K562 (cell line): Measurements from ENCODE around the gene ZNF665. TPM values are rescaled to one million over a fixed set of nuclear protein-coding genes. Genes with fewer than 3 reads are reported as not detected.
"Not testable (repeated sequence)": the region's sequence is repeated elsewhere in the genome, so short reads cannot be mapped to it uniquely, and the experiment has no call there.

Experiments
- ATAC-seq: fragments of 200-7000 bp; cut with Tn5 transposase; 3 replicates; pipeline ENCODE4 v1.9.1; 2020; ENCODE audit warnings: moderate library complexity
- BruUV-seq: library from RNA; stranded (reverse); fragments of 400-500 nt; replicated peaks from 2 replicates; lab custom pipeline; 2021; lab: Mats Ljungman, UMichigan
- CTCF ChIA-PET: fragments of 300-600 bp; formaldehyde crosslinking; extraction: SDS; loops from one replicate; lab custom pipeline; 2021; ENCODE audit warnings: low intra/inter-chr PET ratio; lab: Yijun Ruan, JAX
- POLR2A ChIA-PET: fragments of 300-600, 350-650 bp; sonication (Branson Sonifier 250); formaldehyde crosslinking; extraction: SDS; loops from one replicate; lab custom pipeline; 2021; ENCODE audit warnings: antibody characterized with exemption, inconsistent platforms; lab: Yijun Ruan, JAX
- DNase-seq, 4 experiments: peaks; one replicate each; pipeline versions ENCODE4 v3.0.0 to v3.0.0-alpha.2; 2011 to 2018; ENCODE audit warnings: low spot score in 3 of 4, mixed read lengths in 3 of 4; ENCODE audit errors: extremely low read depth in 1 of 4
- FAIRE-seq: peaks from 2 replicates; lab custom pipeline; 2011; peaks lifted over from hg19 to GRCh38; lab: Jason Lieb, UNC
- H2AFZ ChIP-seq: 2 replicates; pipeline ENCODE4 v1.6.0; 2011; ENCODE audit warnings: low read depth, low read length, control low read depth, inconsistent platforms
- H3K27ac ChIP-seq: fragments of 200-600 bp; 3 replicates; pipeline ENCODE4 v1.8.0; 2011; ENCODE audit warnings: low read depth, mild to moderate bottlenecking, control low read depth, inconsistent platforms, low read length, moderate library complexity, mixed read lengths; ENCODE audit errors: extremely low read depth
- H3K27me3 ChIP-seq, 2 experiments: fragments of 300-600 bp in 1 of 2; 2 replicates in 1 of 2; 3 replicates in 1 of 2; pipeline versions ENCODE4 v1.6.0 to v1.8.0; 2011; ENCODE audit warnings: inconsistent platforms in 2 of 2, low read length in 2 of 2, mild to moderate bottlenecking in 1 of 2, mixed read lengths in 1 of 2, moderate library complexity in 1 of 2; ENCODE audit not compliant: control insufficient read depth in 2 of 2, insufficient read depth in 2 of 2
- H3K36me3 ChIP-seq: fragments of 300-600 bp; 3 replicates; pipeline ENCODE4 v1.8.0; 2011; ENCODE audit warnings: mild to moderate bottlenecking, low read length, inconsistent platforms; ENCODE audit not compliant: control insufficient read depth, insufficient read depth
- H3K4me1 ChIP-seq, 2 experiments: fragments of 200-600 bp in 1 of 2; replicated peaks in 1 of 2; 2 replicates in 1 of 2; 3 replicates in 1 of 2; pipeline versions ENCODE4 v1.5.1 to v1.8.0; 2011; ENCODE audit warnings: inconsistent platforms in 2 of 2, low read length in 2 of 2, mild to moderate bottlenecking in 1 of 2, mixed read lengths in 1 of 2, moderate library complexity in 1 of 2; ENCODE audit not compliant: control insufficient read depth in 2 of 2, insufficient read depth in 2 of 2
- H3K4me2 ChIP-seq: 2 replicates; pipeline ENCODE4 v1.6.1; 2011; ENCODE audit warnings: low read length, control low read depth, inconsistent platforms, mixed read lengths; ENCODE audit not compliant: insufficient read depth
- H3K4me3 ChIP-seq: fragments of 200-600 bp; sonication (generic), shearing (Covaris generic); 2 replicates; pipeline ENCODE4 v1.5.1; 2016; ENCODE audit warnings: control low read depth, inconsistent platforms
- H3K79me2 ChIP-seq: fragments of 200-600 bp; 3 replicates; pipeline ENCODE4 v1.8.0; 2011; ENCODE audit warnings: low read length, inconsistent platforms; ENCODE audit not compliant: control insufficient read depth, insufficient read depth
- H3K9ac ChIP-seq, 2 experiments: 2 replicates each; pipeline versions ENCODE4 v1.6.0 to v1.6.1; 2011; ENCODE audit warnings: low read depth in 2 of 2, low read length in 2 of 2, control low read depth in 1 of 2, inconsistent platforms in 1 of 2, mild to moderate bottlenecking in 1 of 2, mixed read lengths in 1 of 2; ENCODE audit not compliant: insufficient read depth in 1 of 2
- H3K9me1 ChIP-seq: one replicate; pipeline ENCODE4 v1.6.0; 2011; ENCODE audit warnings: inconsistent platforms, mild to moderate bottlenecking, low read length, moderate library complexity; ENCODE audit not compliant: control insufficient read depth, insufficient read depth
- H3K9me3 ChIP-seq: replicated peaks from 2 replicates; pipeline ENCODE4 v1.5.1; 2011; ENCODE audit warnings: low read depth, low read length, inconsistent platforms; ENCODE audit not compliant: control insufficient read depth, insufficient read depth
- H4K20me1 ChIP-seq: replicated peaks from 2 replicates; pipeline ENCODE4 v1.6.1; 2011; ENCODE audit warnings: low read length, inconsistent platforms, mixed read lengths; ENCODE audit not compliant: control insufficient read depth, insufficient read depth
- RBM14 ChIP-seq: fragments of 200-400 bp; formaldehyde crosslinking; IDR thresholded peaks from 2 replicates; pipeline ENCODE4 v1.6.1; 2018; ENCODE audit warnings: low read depth, mild to moderate bottlenecking, low read length, moderate library complexity, borderline replicate concordance; ENCODE audit not compliant: insufficient read depth
- RFX1 ChIP-seq: fragments of 450-650 bp; IDR thresholded peaks from 2 replicates; pipeline ENCODE4 v1.6.1; 2016; ENCODE audit warnings: mild to moderate bottlenecking, moderate library complexity
- SRSF3 ChIP-seq: fragments of 200-400 bp; formaldehyde crosslinking; IDR thresholded peaks from 2 replicates; pipeline ENCODE4 v1.6.1; 2016; ENCODE audit warnings: mild to moderate bottlenecking, low read length, moderate library complexity; ENCODE audit not compliant: insufficient read depth
- THAP7 ChIP-seq: fragments of 250-450 bp; sonication (Bioruptor Pico); IDR thresholded peaks from 2 replicates; pipeline ENCODE4 v1.5.0; 2021
- ZBTB43 ChIP-seq: sonication (generic); formaldehyde crosslinking; IDR thresholded peaks from 2 replicates; pipeline ENCODE4 v1.8.0; 2023; ENCODE audit warnings: mild to moderate bottlenecking, missing genetic modification reagents
- ZNF282 ChIP-seq: sonication (generic); formaldehyde crosslinking; IDR thresholded peaks from 2 replicates; pipeline ENCODE4 v1.8.1; 2023; ENCODE audit warnings: missing genetic modification reagents
- ZSCAN32 ChIP-seq: fragments of 450-650 bp; formaldehyde crosslinking; IDR thresholded peaks from 2 replicates; pipeline ENCODE4 v1.4.0; 2020; ENCODE audit warnings: mild to moderate bottlenecking, moderate library complexity
- WGBS: fragments of 100-300 bp; shearing (Covaris generic); methylation state at CpG from one replicate; pipeline ENCODE4 v1.1.6; 2016; ENCODE audit warnings: low coverage, mixed read lengths; ENCODE audit not compliant: insufficient coverage; ENCODE audit errors: missing lambda C conversion rate; 5-methylcytosine and 5-hydroxymethylcytosine counted together
- in situ Hi-C: fragments of 300-500 bp; cut with MboI; formaldehyde crosslinking; loops from 4 replicates; pipeline ENCODE4 v1.15.0; 2018; ENCODE audit warnings: inconsistent platforms, mixed read lengths
- intact Hi-C: fragments of 100-400 bp; cut with micrococcal nuclease; formaldehyde crosslinking; loops from 2 replicates; pipeline ENCODE4 v1.14.2; 2022
- polyA plus RNA-seq, 8 experiments: library from polyadenylated mRNA; depleted of rRNA in 4 of 8; stranded (reverse) in 5 of 8; unstranded in 3 of 8; fragments of >200 nt; fragmentation: Nextera tagmentation in 2 of 8; fragmentation: Illumina TruSeq in 1 of 8; extraction: Ambion mirVana in 2 of 8; extraction: Trizol in 1 of 8; gene quantifications; 2 replicates each; pipeline versions ENCODE4 v1.2.1 to v1.2.3, GENCODE V29; 2011 to 2014; ENCODE audit warnings: inconsistent platforms in 1 of 8, missing spikeins in 1 of 8
- total RNA-seq, 7 experiments: library from RNA; depleted of rRNA in 6 of 7; stranded (reverse); fragments of >200 nt in 6 of 7; fragmentation: Illumina TruSeq in 2 of 7; extraction: Trizol in 2 of 7; gene quantifications; 2 replicates each; pipeline versions ENCODE4 v1.2.1 to v1.2.3, GENCODE V29; 2011 to 2021; ENCODE audit warnings: low replicate concordance in 1 of 7
- TF ChIP-seq, protein P1 (sequence below): sonication (generic); IDR thresholded peaks from 2 replicates; pipeline ENCODE4 v1.6.1; 2016
- TF ChIP-seq, protein P2 (sequence below): sonication (generic); formaldehyde crosslinking; IDR thresholded peaks from 2 replicates; pipeline ENCODE4 v1.8.0; 2022; ENCODE audit warnings: mild to moderate bottlenecking, missing genetic modification reagents, borderline replicate concordance

ZNF665 gene
- total and polyA plus RNA-seq, 9 of the 15 experiments (the other 6 are each of a cell fraction or from before 2014, with no cell fraction given): 1.9 to 7.6 (median 2.8) TPM

- TF ChIP-seq THAP7 (CRISPR knock-in tag): no peak
- TF ChIP-seq RBM14: no peak
- no peak for TF ChIP-seq ZNF282
- no peak for TF ChIP-seq RFX1
- TF ChIP-seq, protein P1, sequence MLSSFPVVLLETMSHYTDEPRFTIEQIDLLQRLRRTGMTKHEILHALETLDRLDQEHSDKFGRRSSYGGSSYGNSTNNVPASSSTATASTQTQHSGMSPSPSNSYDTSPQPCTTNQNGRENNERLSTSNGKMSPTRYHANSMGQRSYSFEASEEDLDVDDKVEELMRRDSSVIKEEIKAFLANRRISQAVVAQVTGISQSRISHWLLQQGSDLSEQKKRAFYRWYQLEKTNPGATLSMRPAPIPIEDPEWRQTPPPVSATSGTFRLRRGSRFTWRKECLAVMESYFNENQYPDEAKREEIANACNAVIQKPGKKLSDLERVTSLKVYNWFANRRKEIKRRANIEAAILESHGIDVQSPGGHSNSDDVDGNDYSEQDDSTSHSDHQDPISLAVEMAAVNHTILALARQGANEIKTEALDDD: no peak
- no peak for TF ChIP-seq ZBTB43 (CRISPR knock-in tag)
- TF ChIP-seq, protein P2, sequence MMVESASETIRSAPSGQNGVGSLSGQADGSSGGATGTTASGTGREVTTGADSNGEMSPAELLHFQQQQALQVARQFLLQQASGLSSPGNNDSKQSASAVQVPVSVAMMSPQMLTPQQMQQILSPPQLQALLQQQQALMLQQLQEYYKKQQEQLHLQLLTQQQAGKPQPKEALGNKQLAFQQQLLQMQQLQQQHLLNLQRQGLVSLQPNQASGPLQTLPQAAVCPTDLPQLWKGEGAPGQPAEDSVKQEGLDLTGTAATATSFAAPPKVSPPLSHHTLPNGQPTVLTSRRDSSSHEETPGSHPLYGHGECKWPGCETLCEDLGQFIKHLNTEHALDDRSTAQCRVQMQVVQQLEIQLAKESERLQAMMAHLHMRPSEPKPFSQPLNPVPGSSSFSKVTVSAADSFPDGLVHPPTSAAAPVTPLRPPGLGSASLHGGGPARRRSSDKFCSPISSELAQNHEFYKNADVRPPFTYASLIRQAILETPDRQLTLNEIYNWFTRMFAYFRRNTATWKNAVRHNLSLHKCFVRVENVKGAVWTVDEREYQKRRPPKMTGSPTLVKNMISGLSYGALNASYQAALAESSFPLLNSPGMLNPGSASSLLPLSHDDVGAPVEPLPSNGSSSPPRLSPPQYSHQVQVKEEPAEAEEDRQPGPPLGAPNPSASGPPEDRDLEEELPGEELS (CRISPR knock-in tag): no peak
- TF ChIP-seq SRSF3: no peak
- TF ChIP-seq ZSCAN32 (CRISPR knock-in tag): no peak
Observed at GRCh38 chr19:53224606-53225005, 31.4 kb upstream of the ZNF665 start (continued).

- H3K9ac ChIP-seq, H3K4me2 ChIP-seq, ATAC-seq, H3K27ac ChIP-seq, FAIRE-seq, H3K27me3 ChIP-seq, H3K9me1 ChIP-seq, H3K79me2 ChIP-seq, in situ Hi-C loops, H4K20me1 ChIP-seq, H2AFZ ChIP-seq, POLR2A ChIA-PET, H3K9me3 ChIP-seq, CTCF ChIA-PET, BruUV-seq, DNase-seq, H3K4me1 ChIP-seq, H3K36me3 ChIP-seq, intact Hi-C loops, H3K4me3 ChIP-seq: not testable (repeated sequence)
- 8% methylated on average over 7 of the region's 28 CpGs for WGBS
Observed at GRCh38 chr19:53222716-53223115, 29.6 kb upstream of the ZNF665 start.
